ENCODE results near the gene RASA2. TPM values are rescaled to one million over a fixed set of nuclear protein-coding genes. Genes with fewer than 3 reads are reported as not detected.
"Not testable (repeated sequence)": the region's sequence is repeated elsewhere in the genome, so short reads cannot be mapped to it uniquely, and the experiment has no call there.

RASA2 gene
- total RNA-seq, 4 donors from 2014 or later = 9.0 to 70.3 (median 21.5) TPM

DNA sequence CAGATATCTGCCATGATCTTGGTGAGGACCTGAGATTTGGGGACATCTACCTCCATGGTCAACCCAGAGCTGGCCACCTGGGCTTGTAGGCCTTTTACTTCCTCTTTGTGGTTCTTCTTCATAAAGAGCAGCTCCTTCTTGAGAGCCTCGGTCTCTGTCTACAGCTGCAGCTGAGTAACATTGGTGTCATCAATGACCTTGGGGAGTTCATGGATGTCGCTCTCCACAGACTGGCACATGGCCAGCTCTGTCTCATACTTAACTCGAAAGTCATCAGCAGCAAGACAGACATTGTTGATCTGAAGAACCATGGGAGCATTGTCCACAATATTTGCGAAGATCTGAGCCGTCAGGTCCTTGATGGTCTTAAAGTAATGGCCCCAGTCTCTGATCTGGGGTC is 15.7 kb upstream of the RASA2 start:
- in situ Hi-C loops (cut with MboI; ENCODE audit: low pct_ligation_motif_present in 1 of 4, low pct_unique_long_range_greater_than_20kb in 1 of 4, low sequenced_read_pairs in 3 of 4) = loop anchor here in 3 of 4 donors (5.0 to 25.0 kb wide), 4 partner anchors 86 to 441 kb away; partner anchors contain the start of gene RNF7 (in 2 of the 3)
- WGBS, 2 donors (ENCODE audit: low coverage in 1 of 2) = 84% methylated on average over 5 of the region's 5 CpGs; no CpG with 5 or more reads in 1 of the 2 donors
- H3K27ac ChIP-seq = no peak overlapping the region
- no peaks in the 10 kb centered on the region for H3K27me3 ChIP-seq
- DNase-seq = no peak
- H3K4me1 ChIP-seq = no peaks in the 10 kb centered on the region
- no peaks in the 10 kb centered on the region for H3K9me3 ChIP-seq
- H3K4me3 ChIP-seq = no peak overlapping the region
- intact Hi-C loops (cut with DNase I; ENCODE audit: low total_unique reads) = no loop called here
- no peaks in the 10 kb centered on the region for H3K36me3 ChIP-seq
- TF ChIP-seq POLR2AphosphoS5 (IDR thresholded peaks at IDR 0.05) = no peak
- TF ChIP-seq POLR2A (IDR thresholded peaks at IDR 0.05) = no peak
- TF ChIP-seq EP300 (IDR thresholded peaks at IDR 0.05; ENCODE audit: low read depth) = no peak
- TF ChIP-seq, protein P1, sequence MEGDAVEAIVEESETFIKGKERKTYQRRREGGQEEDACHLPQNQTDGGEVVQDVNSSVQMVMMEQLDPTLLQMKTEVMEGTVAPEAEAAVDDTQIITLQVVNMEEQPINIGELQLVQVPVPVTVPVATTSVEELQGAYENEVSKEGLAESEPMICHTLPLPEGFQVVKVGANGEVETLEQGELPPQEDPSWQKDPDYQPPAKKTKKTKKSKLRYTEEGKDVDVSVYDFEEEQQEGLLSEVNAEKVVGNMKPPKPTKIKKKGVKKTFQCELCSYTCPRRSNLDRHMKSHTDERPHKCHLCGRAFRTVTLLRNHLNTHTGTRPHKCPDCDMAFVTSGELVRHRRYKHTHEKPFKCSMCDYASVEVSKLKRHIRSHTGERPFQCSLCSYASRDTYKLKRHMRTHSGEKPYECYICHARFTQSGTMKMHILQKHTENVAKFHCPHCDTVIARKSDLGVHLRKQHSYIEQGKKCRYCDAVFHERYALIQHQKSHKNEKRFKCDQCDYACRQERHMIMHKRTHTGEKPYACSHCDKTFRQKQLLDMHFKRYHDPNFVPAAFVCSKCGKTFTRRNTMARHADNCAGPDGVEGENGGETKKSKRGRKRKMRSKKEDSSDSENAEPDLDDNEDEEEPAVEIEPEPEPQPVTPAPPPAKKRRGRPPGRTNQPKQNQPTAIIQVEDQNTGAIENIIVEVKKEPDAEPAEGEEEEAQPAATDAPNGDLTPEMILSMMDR (IDR thresholded peaks at IDR 0.05) = no peak

DNA sequence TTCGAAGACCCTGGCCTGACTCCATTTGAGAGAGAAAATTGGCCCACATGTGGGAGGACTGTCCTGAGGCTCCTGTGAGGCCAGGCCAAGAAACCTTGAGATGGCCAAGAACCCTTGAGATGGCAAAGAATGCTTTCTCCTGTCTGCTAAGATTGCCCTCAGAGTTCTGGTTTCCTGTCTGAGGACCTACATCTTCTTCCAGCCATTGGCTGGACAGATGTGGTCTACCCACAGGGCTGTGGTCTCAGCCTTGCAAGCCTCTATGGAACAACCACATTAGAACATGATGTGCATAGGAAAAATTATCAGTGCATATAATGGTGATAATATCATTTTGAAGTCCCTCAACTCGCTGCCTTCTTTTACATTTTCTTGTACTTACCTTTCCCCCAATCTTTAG is 10.8 kb upstream of the RASA2 start:
- Histone ChIP-seq H3K4me1 (peaks cover 0 to 5% (median 0%) of the 10 kb centered on the region in 4 donors), H3K27me3 (no peaks in the 10 kb centered on the region), H3K36me3 (no peaks in the 10 kb centered on the region), H3K9me3 (no peaks in the 10 kb centered on the region), H3K27ac (no peak overlapping the region), H3K4me3 (no peak overlapping the region)
- peak; percentile 38 for DNase-seq
- intact Hi-C loops (cut with DNase I; ENCODE audit: low total_unique reads) = no loop called here
- TF ChIP-seq POLR2A (IDR thresholded peaks at IDR 0.05) (no peak), POLR2AphosphoS5 (IDR thresholded peaks at IDR 0.05) (no peak), EP300 (IDR thresholded peaks at IDR 0.05; ENCODE audit: low read depth) (no peak)
- TF ChIP-seq, protein P1 (IDR thresholded peaks at IDR 0.05) = no peak
- in situ Hi-C loops (cut with MboI; ENCODE audit: low pct_ligation_motif_present in 1 of 4, low pct_unique_long_range_greater_than_20kb in 1 of 4, low sequenced_read_pairs in 3 of 4) = loop anchor here in 1 of 4 donors (5.0 kb wide), 1 partner anchor 81 kb away; no protein-coding TSS in a partner anchor
- WGBS, 2 donors (ENCODE audit: low coverage in 1 of 2) = 88 to 92% methylated on average over 1 to 2 of the region's 2 CpGs

DNA sequence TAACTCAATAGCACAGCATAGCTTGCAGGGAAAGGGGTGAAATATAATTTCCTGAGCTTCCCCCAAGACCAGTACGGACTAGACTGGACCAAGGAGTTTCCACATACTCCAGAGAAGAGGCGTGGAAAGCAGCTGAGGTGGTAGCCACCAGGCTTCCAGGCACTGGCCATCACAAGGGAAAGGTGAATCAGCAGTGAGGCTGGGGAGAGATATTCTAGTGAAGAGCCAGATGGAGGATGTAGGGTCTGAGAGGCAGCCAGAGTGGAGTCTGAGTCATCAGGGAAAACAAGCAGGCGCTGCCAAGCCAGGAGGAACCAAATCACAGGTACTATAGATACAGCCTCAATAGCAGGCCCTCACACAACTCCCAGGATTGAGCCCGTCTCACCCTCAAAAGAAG is 9.6 kb upstream of the RASA2 start:
- in situ Hi-C loops (cut with MboI; ENCODE audit: low pct_ligation_motif_present in 1 of 4, low pct_unique_long_range_greater_than_20kb in 1 of 4, low sequenced_read_pairs in 3 of 4) = loop anchor here in 1 of 4 donors (5.0 kb wide), 1 partner anchor 80 kb away; no protein-coding TSS in a partner anchor
- Histone ChIP-seq H3K9me3 (no peaks in the 10 kb centered on the region), H3K4me1 (peaks cover 0 to 5% (median 0%) of the 10 kb centered on the region in 4 donors), H3K36me3 (no peaks in the 10 kb centered on the region), H3K4me3 (no peak overlapping the region), H3K27ac (no peak overlapping the region), H3K27me3 (no peaks in the 10 kb centered on the region)
- DNase-seq = no peak
- intact Hi-C loops (cut with DNase I; ENCODE audit: low total_unique reads) = no loop called here
- TF ChIP-seq, protein P1 (IDR thresholded peaks at IDR 0.05) = no peak
- TF ChIP-seq POLR2A (IDR thresholded peaks at IDR 0.05) (no peak), EP300 (IDR thresholded peaks at IDR 0.05; ENCODE audit: low read depth) (no peak), POLR2AphosphoS5 (IDR thresholded peaks at IDR 0.05) (no peak)
- WGBS, 2 donors (ENCODE audit: low coverage in 1 of 2) = 82 to 84% methylated on average over 4 of the region's 4 CpGs

DNA sequence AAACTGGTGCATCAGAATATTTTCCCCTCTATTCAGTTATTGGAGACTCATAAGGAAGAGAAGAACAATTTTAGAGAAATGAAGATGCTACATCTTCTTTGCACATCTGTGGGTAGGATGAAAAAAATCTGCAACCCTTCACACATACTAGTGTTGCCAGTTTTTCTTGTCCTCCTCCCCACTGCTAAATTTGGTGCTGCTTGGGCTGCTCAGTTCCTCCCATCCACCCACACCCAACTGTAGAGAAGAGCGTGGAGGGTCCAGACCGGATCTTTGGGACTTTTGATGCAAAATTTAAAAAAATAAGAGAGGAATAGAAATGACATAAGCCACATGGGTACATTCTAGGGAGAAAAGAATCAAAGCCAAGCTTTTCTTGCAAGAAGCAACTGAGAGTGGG is 8.7 kb upstream of the RASA2 start:
- Histone ChIP-seq H3K4me3 (no peak overlapping the region), H3K36me3 (no peaks in the 10 kb centered on the region), H3K27me3 (no peaks in the 10 kb centered on the region), H3K4me1 (peaks cover 0 to 5% (median 0%) of the 10 kb centered on the region in 4 donors), H3K27ac (no peak overlapping the region), H3K9me3 (no peaks in the 10 kb centered on the region)
- in situ Hi-C loops (cut with MboI; ENCODE audit: low pct_ligation_motif_present in 1 of 4, low pct_unique_long_range_greater_than_20kb in 1 of 4, low sequenced_read_pairs in 3 of 4) = loop anchor here in 1 of 4 donors (5.0 kb wide), 1 partner anchor 79 kb away; no protein-coding TSS in a partner anchor
- WGBS, 2 donors (ENCODE audit: low coverage in 1 of 2) = 70 to 86% methylated on average over 2 of the region's 2 CpGs
- DNase-seq = no peak
- intact Hi-C loops (cut with DNase I; ENCODE audit: low total_unique reads) = no loop called here
- TF ChIP-seq, protein P1 (IDR thresholded peaks at IDR 0.05) = no peak
- TF ChIP-seq EP300 (IDR thresholded peaks at IDR 0.05; ENCODE audit: low read depth) (no peak), POLR2AphosphoS5 (IDR thresholded peaks at IDR 0.05) (no peak), POLR2A (IDR thresholded peaks at IDR 0.05) (no peak)

DNA sequence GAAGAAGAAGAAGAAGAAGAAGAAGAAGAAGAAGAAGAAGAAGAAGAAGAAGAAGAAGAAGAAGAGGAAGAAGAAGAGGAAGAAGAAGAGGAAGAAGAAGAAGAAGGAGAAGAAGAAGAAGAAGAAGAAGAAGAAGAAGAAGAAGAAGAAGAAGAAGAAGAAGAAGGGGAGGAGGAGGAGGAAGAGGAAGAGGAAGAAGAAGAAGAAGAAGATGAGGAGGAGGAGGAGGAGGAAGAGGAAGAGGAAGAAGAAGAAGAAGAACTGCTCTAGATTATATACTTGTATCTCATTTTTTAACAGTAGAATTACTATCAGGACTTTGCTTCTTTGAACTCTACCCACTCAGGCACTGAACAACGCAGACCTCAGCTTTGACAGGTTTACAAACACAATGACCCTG is 8.0 kb upstream of the RASA2 start:
- DNase-seq; intact Hi-C loops (cut with DNase I; ENCODE audit: low total_unique reads); H3K9me3 ChIP-seq; H3K4me1 ChIP-seq; H3K27ac ChIP-seq; H3K4me3 ChIP-seq; H3K36me3 ChIP-seq; H3K27me3 ChIP-seq: not testable (repeated sequence)
- 63 to 76% methylated on average over 1 of the region's 1 CpG for WGBS, 2 donors (ENCODE audit: low coverage in 1 of 2)
- in situ Hi-C loops (cut with MboI; ENCODE audit: low pct_ligation_motif_present in 1 of 4, low pct_unique_long_range_greater_than_20kb in 1 of 4, low sequenced_read_pairs in 3 of 4) = loop anchor here in 1 of 4 donors (5.0 kb wide), 1 partner anchor 78 kb away; no protein-coding TSS in a partner anchor

All from transverse colon (tissue), 4 donors.